Pancreas (tissue), 10 donors: ENCODE measurements around the gene DLG2. TPM values are rescaled to one million over a fixed set of nuclear protein-coding genes. Genes with fewer than 3 reads are reported as not detected.

ENCODE experiments used
- ATAC-seq, 4 donors: fragments of 200-7000 bp; cut with Tn5 transposase; one replicate each; pipeline versions ENCODE4 v1.8.0 to v1.9.1; 2020; ENCODE audit warnings: mild to moderate bottlenecking in 4 of 4, moderate library complexity in 4 of 4
- DNase-seq, 6 donors: peaks; one replicate each; pipeline ENCODE4 v3.0.0-alpha.2; 2020
- FAIRE-seq: peaks from 2 replicates; lab custom pipeline; 2012; peaks lifted over from hg19 to GRCh38; lab: Jason Lieb, UNC
- H3K27ac ChIP-seq, 4 donors: fragments of 200-600 bp; sonication (generic); 1 replicate in 3 of 4; 2 replicates in 1 of 4; pipeline versions ENCODE4 v1.5.0 to v1.8.0; 2020
- H3K27me3 ChIP-seq, 4 donors: fragments of 200-600 bp; one replicate each; pipeline ENCODE4 v1.8.0; 2021
- H3K36me3 ChIP-seq, 3 donors: fragments of 200-600 bp; sonication (generic) in 1 of 3; one replicate each; pipeline versions ENCODE4 v1.5.0 to v1.8.0; 2020 to 2021
- H3K4me1 ChIP-seq, 3 donors: fragments of 200-600 bp; one replicate each; pipeline ENCODE4 v1.8.0; 2021
- H3K4me3 ChIP-seq, 4 donors: fragments of 200-600 bp; sonication (generic) in 2 of 4; one replicate each; pipeline versions ENCODE4 v1.5.0 to v1.8.0; 2020 to 2021
- H3K9me3 ChIP-seq, 4 donors: fragments of 200-600 bp; one replicate each; pipeline ENCODE4 v1.8.0; 2021
- WGBS, 2 donors: extraction: QIAGEN DNeasy Blood & Tissue Kit; methylation state at CpG; one replicate each; pipeline ENCODE4 v1.1.7; 2013; 5-methylcytosine and 5-hydroxymethylcytosine counted together
- intact Hi-C, 3 donors: fragments of 100-400 bp; cut with DNase I; formaldehyde crosslinking; loops; one replicate each; pipeline versions ENCODE4 v1.11.1 to v1.14.2; 2022
- polyA plus RNA-seq, 2 donors: library from polyadenylated mRNA; stranded (reverse); fragments of 200-250 nt; gene quantifications; one replicate each; pipeline ENCODE4 v1.2.3, GENCODE V29; 2013
- total RNA-seq, 6 donors: library from RNA; stranded (reverse); fragmentation: NEBNext Ultra II Directional in 4 of 6; extraction: Animal tissue kit (Norgen Biotek cat#: 25700) in 4 of 6; gene quantifications; one replicate each; pipeline versions ENCODE4 v1.2.1 to v1.2.4, GENCODE V29; 2021 to 2023
- TF ChIP-seq, protein P1 (sequence below), 4 donors: fragments of 200-600 bp; sonication (generic) in 3 of 4; IDR thresholded peaks; one replicate each; pipeline versions ENCODE4 v1.5.0 to v1.8.0; 2021; ENCODE audit warnings: antibody characterized with exemption in 4 of 4
- donor health status: healthy with polysubstance abuse.
- donor health status: DM: no; HTN: no; CAD: no; lungs with moderate emphysema.
- donor health status: DM: no; HTN: no; CAD: no.
- donor health status: control.
- donor health status: control.
- donor health status: Bipolar disorder and iron deficiency.
- donor health status: DM: yes; HTN: yes; CAD: no.
- donor health status: DM: no; HTN: no; CAD: no.
- donor health status: DM: no; HTN: no; CAD: no.
- donor health status: DM: yes; HTN: yes; CAD: no.

The DLG2 gene
- total and polyA plus RNA-seq, 8 donors, result 1.2 to 5.4 (median 3.6) TPM

- H3K9me3 ChIP-seq, result no peaks in the 10 kb centered on the region
- H3K36me3 ChIP-seq, result no peaks in the 10 kb centered on the region
- ATAC-seq, result no peak
- no peaks in the 10 kb centered on the region for H3K4me1 ChIP-seq
- no peak overlapping the region for H3K4me3 ChIP-seq
- FAIRE-seq, result no peak
- intact Hi-C loops, result no loop called here
- H3K27ac ChIP-seq, result no peak overlapping the region
- TF ChIP-seq, protein P1, sequence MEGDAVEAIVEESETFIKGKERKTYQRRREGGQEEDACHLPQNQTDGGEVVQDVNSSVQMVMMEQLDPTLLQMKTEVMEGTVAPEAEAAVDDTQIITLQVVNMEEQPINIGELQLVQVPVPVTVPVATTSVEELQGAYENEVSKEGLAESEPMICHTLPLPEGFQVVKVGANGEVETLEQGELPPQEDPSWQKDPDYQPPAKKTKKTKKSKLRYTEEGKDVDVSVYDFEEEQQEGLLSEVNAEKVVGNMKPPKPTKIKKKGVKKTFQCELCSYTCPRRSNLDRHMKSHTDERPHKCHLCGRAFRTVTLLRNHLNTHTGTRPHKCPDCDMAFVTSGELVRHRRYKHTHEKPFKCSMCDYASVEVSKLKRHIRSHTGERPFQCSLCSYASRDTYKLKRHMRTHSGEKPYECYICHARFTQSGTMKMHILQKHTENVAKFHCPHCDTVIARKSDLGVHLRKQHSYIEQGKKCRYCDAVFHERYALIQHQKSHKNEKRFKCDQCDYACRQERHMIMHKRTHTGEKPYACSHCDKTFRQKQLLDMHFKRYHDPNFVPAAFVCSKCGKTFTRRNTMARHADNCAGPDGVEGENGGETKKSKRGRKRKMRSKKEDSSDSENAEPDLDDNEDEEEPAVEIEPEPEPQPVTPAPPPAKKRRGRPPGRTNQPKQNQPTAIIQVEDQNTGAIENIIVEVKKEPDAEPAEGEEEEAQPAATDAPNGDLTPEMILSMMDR (IDR thresholded peaks at IDR 0.05), result no peak
- no peaks in the 10 kb centered on the region for H3K27me3 ChIP-seq
- 53 to 68% methylated on average over 5 of the region's 5 CpGs for WGBS, 2 donors
- DNase-seq, result no peak
Observed at GRCh38 chr11:85531191-85531897, 95.8 kb downstream of the DLG2 start.

DNA sequence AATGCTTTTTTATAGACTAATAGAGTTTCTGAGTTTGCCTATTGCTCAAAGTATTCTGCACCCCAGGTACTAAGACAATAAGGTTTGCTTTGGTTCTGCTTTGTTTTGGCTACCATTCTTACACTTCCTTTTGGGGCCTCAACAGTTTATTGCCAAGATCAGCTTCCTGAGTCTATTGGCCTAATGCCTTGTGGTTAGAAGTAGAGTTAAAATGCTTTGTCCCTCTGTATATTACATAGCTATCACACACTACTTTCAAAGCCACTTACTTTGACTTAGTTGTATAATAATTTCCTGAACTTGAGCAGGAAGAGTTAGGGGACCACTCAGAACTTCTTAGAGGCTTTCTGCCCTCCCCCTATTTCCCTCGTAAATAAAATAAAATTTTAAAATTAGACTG, 96.5 kb downstream of the DLG2 start:
- H3K9me3 ChIP-seq, result no peaks in the 10 kb centered on the region
- no peaks in the 10 kb centered on the region for H3K36me3 ChIP-seq
- no peak for DNase-seq
- H3K4me3 ChIP-seq, result no peak overlapping the region
- TF ChIP-seq, protein P1 (IDR thresholded peaks at IDR 0.05), result no peak
- H3K27ac ChIP-seq, result no peak overlapping the region
- no peak for FAIRE-seq
- ATAC-seq, result no peak
- H3K27me3 ChIP-seq, result no peaks in the 10 kb centered on the region
- H3K4me1 ChIP-seq, result no peaks in the 10 kb centered on the region
- WGBS, 2 donors, result 75 to 85% methylated on average over 1 of the region's 1 CpG
- intact Hi-C loops, result no loop called here

DNA sequence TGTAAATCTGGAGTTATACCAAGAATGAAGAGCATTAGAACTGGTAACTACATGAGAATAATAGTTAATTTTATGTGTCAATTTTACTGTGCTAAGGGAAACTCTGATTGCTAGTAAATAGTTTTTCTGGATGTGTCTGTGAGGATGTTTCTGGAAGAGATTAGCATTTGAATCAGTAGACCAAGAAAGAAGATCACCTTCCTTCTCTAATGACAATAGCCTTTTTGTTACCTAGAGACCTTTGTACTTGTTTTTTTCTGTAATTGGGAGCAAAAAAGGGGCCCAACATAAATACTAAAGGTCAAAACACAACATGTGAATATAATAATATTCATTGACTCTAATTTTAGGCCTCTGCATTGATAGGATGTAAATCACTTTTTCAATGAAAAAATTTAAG, 100.6 kb downstream of the DLG2 start:
- DNase-seq, result no peak
- intact Hi-C loops, result no loop called here
- ATAC-seq, result no peak
- H3K27me3 ChIP-seq, result no peaks in the 10 kb centered on the region
- no peaks in the 10 kb centered on the region for H3K4me1 ChIP-seq
- H3K36me3 ChIP-seq, result no peaks in the 10 kb centered on the region
- no peaks in the 10 kb centered on the region for H3K9me3 ChIP-seq
- no peak for FAIRE-seq
- TF ChIP-seq, protein P1 (IDR thresholded peaks at IDR 0.05), result no peak
- H3K4me3 ChIP-seq, result no peak overlapping the region
- H3K27ac ChIP-seq, result no peak overlapping the region

GRCh38 chr11:85525686-85526085, 101.5 kb downstream of the DLG2 start:
- ATAC-seq, result no peak

DNA sequence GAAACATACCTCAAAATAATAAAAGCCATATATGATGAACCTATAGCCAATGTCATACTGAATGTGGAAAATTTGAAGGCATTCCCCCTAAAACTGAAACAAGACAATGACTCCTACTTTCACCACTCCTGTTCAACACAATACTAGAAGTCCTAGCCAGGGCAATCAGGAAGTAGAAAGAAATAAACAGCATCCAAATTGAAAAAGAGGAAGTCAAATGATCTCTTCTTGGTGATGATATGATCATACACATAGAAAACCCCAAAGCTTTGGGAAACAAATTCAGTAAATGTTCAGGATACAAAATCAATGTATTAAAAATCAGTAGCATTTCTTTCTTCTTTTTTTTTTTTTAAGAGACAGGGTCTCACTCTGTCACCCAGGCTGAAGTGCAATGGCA, 109.9 kb downstream of the DLG2 start:
- intact Hi-C loops, result no loop called here
- no peak for ATAC-seq
- H3K36me3 ChIP-seq, result no peaks in the 10 kb centered on the region
- TF ChIP-seq, protein P1 (IDR thresholded peaks at IDR 0.05), result no peak
- H3K4me1 ChIP-seq, result no peaks in the 10 kb centered on the region
- no peak for FAIRE-seq
- H3K4me3 ChIP-seq, result no peak overlapping the region
- H3K9me3 ChIP-seq, result no peaks in the 10 kb centered on the region
- no peak overlapping the region for H3K27ac ChIP-seq
- H3K27me3 ChIP-seq, result no peaks in the 10 kb centered on the region
- DNase-seq, result no peak

More at GRCh38 chr11:85525686-85526085, 101.5 kb downstream of the DLG2 start:
- TF ChIP-seq, protein P1 (IDR thresholded peaks at IDR 0.05), result no peak
- no peak overlapping the region for H3K4me3 ChIP-seq
- H3K27ac ChIP-seq, result no peak overlapping the region
- H3K27me3 ChIP-seq, result no peaks in the 10 kb centered on the region
- 64 to 68% methylated on average over 3 of the region's 3 CpGs for WGBS, 2 donors
- no peaks in the 10 kb centered on the region for H3K36me3 ChIP-seq
- intact Hi-C loops, result no loop called here
- no peaks in the 10 kb centered on the region for H3K9me3 ChIP-seq
- FAIRE-seq, result no peak
- DNase-seq, result no peak
- no peaks in the 10 kb centered on the region for H3K4me1 ChIP-seq
